ENCODE data around the gene ARFGEF2.

GRCh38 chr20:48945840-48946514, 24.5 kb downstream of the ARFGEF2 start:
- TF ChIP-seq CTCF (IDR thresholded peaks at IDR 0.05), result no peak
- TF ChIP-seq ZFX (IDR thresholded peaks at IDR 0.05; ENCODE audit: borderline replicate concordance), result no peak
